Fibroblast of the aortic adventitia (primary cell): ENCODE results near the gene YTHDF1. TPM values are rescaled to one million over a fixed set of nuclear protein-coding genes. Genes with fewer than 3 reads are reported as not detected.

Experiments
- DNase-seq: peaks from one replicate; pipeline ENCODE4 v3.0.0-alpha.2; 2010; ENCODE audit warnings: low read depth
- H3K4me3 ChIP-seq: 2 replicates; pipeline ENCODE4 v1.5.1; 2011; ENCODE audit warnings: low read depth, mild to moderate bottlenecking, control low read depth, low read length, moderate library complexity
- total RNA-seq: library from RNA; depleted of rRNA; stranded (reverse); fragments of >200 nt; gene quantifications from 2 replicates; pipeline ENCODE4 v1.2.3, GENCODE V29; 2012; ENCODE audit warnings: low replicate concordance
- TF ChIP-seq, protein P1 (sequence below): IDR thresholded peaks from 2 replicates; pipeline ENCODE4 v1.5.1; 2011; ENCODE audit warnings: mild to moderate bottlenecking, low read length, control low read depth, inconsistent platforms; ENCODE audit not compliant: insufficient read depth

YTHDF1 gene
- total RNA-seq, 1 donor, result 24.8 TPM

- no peak for DNase-seq
- TF ChIP-seq, protein P1, sequence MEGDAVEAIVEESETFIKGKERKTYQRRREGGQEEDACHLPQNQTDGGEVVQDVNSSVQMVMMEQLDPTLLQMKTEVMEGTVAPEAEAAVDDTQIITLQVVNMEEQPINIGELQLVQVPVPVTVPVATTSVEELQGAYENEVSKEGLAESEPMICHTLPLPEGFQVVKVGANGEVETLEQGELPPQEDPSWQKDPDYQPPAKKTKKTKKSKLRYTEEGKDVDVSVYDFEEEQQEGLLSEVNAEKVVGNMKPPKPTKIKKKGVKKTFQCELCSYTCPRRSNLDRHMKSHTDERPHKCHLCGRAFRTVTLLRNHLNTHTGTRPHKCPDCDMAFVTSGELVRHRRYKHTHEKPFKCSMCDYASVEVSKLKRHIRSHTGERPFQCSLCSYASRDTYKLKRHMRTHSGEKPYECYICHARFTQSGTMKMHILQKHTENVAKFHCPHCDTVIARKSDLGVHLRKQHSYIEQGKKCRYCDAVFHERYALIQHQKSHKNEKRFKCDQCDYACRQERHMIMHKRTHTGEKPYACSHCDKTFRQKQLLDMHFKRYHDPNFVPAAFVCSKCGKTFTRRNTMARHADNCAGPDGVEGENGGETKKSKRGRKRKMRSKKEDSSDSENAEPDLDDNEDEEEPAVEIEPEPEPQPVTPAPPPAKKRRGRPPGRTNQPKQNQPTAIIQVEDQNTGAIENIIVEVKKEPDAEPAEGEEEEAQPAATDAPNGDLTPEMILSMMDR, result no peak
- H3K4me3 ChIP-seq, result no peak within 1 kb of the TSS
Observed at GRCh38 chr20:63235399-63235983, 19.6 kb upstream of the YTHDF1 start, which contains the start of gene BIRC7. TSS of gene BIRC7 (plus strand) at chr20:63235905. CDS start at chr20:63236097, 192 bp downstream.

GRCh38 chr20:63234693-63235398, 18.9 kb upstream of the YTHDF1 start:
- no peak overlapping the region for H3K4me3 ChIP-seq
- no peak for DNase-seq
- TF ChIP-seq, protein P1, result peak; percentile 43

- H3K4me3 ChIP-seq, result no peak overlapping the region
- no peak for DNase-seq
- TF ChIP-seq, protein P1, result no peak
Observed at GRCh38 chr20:63233924-63234323, 18.0 kb upstream of the YTHDF1 start.

DNA sequence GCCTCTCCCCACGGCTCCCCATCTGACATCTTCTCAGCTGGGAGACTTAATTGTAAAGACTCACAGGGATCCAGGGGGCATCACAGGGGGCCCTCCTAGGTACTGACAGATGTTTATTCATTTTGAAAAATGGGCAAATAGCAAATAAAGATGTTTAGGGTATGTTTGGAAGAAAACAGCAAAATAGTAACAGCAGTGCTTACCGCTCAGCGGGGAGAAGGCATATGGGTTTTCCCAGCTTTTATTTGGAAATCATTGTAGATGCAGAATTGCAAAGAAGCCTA, 17.1 kb upstream of the YTHDF1 start:
- no peak for DNase-seq
- H3K4me3 ChIP-seq, result no peak overlapping the region
- TF ChIP-seq, protein P1, result no peak

- TF ChIP-seq, protein P1, result no peak
- peak; percentile 85 for DNase-seq
- H3K4me3 ChIP-seq, result no peak overlapping the region
Observed at GRCh38 chr20:63232235-63233060, 16.5 kb upstream of the YTHDF1 start.

DNA sequence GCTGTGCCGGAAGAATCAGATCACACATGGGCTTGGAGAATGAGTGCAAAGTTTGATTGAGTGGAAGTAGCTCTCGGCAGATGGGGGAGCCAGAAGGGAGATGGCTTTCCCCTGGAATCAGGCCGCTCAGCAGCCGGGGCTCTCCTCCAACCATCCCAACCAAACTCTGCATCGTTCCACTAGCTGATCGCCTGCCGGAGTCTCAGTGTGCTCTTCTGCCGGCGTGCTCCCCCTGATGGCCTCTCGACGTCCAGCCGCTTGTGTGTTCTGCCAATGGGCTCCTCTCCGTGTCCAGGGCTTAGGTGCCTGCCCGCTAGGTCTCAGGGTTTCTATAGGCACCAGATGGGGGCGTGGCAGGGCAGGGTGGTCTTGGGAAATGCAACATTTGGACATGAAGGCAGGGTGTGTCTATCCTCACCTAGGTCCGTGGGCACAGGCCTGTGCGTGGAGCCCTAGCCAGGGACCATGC, 14.9 kb upstream of the YTHDF1 start:
- TF ChIP-seq, protein P1, result peak; percentile 78
- DNase-seq, result peak; percentile 65
- H3K4me3 ChIP-seq, result no peak overlapping the region
